Tibial nerve (tissue), 4 donors: ENCODE results near the gene CAV3. TPM values are rescaled to one million over a fixed set of nuclear protein-coding genes. Genes with fewer than 3 reads are reported as not detected.

Experiments used
- DNase-seq, 2 donors: peaks; one replicate each; pipeline ENCODE4 v3.0.0-alpha.2; 2019; ENCODE audit warnings: low spot score in 2 of 2
- H3K27ac ChIP-seq, 4 donors: fragments of 200-600 bp; sonication (generic) in 3 of 4; one replicate each; pipeline ENCODE4 v1.5.1; 2017 to 2019; ENCODE audit warnings: mild to moderate bottlenecking in 1 of 4
- H3K27me3 ChIP-seq, 2 donors: fragments of 200-600 bp; sonication (generic) in 1 of 2; one replicate each; pipeline versions ENCODE4 v1.5.1 to v1.6.0; 2017 to 2019
- H3K36me3 ChIP-seq, 3 donors: fragments of 200-600 bp; sonication (generic); one replicate each; pipeline ENCODE4 v1.5.1; 2018 to 2019
- H3K4me1 ChIP-seq, 4 donors: fragments of 200-600 bp; sonication (generic) in 3 of 4; one replicate each; pipeline ENCODE4 v1.5.1; 2017 to 2019
- H3K4me3 ChIP-seq, 4 donors: fragments of 200-600 bp; sonication (generic) in 3 of 4; one replicate each; pipeline ENCODE4 v1.5.1; 2017 to 2019; ENCODE audit warnings: mild to moderate bottlenecking in 1 of 4, moderate library complexity in 1 of 4
- H3K9me3 ChIP-seq, 4 donors: fragments of 200-600 bp; sonication (generic) in 3 of 4; one replicate each; pipeline ENCODE4 v1.5.1; 2017 to 2019
- CTCF ChIP-seq, 5 experiments: fragments of 200-600 bp in 3 of 5; fragments of 450-650 bp in 2 of 5; sonication (generic) in 3 of 5; IDR thresholded peaks; one replicate each; pipeline ENCODE4 v1.5.1; 2016 to 2019; ENCODE audit warnings: antibody characterized with exemption in 5 of 5, mild to moderate bottlenecking in 3 of 5, moderate library complexity in 2 of 5
- EP300 ChIP-seq, 2 donors: sonication (generic); formaldehyde crosslinking; IDR thresholded peaks; one replicate each; pipeline ENCODE4 v1.6.1; 2017; ENCODE audit warnings: antibody characterized with exemption in 2 of 2, mild to moderate bottlenecking in 1 of 2
- POLR2A ChIP-seq, 2 donors: fragments of 450-650 bp; IDR thresholded peaks; one replicate each; pipeline ENCODE4 v1.6.1; 2017; ENCODE audit warnings: antibody characterized with exemption in 2 of 2, mild to moderate bottlenecking in 2 of 2, moderate library complexity in 2 of 2
- WGBS, 2 donors: methylation state at CpG; one replicate each; pipeline ENCODE4 v1.1.5; 2018; 5-methylcytosine and 5-hydroxymethylcytosine counted together
- total RNA-seq, 4 donors: library from RNA; depleted of rRNA; stranded (reverse); fragments of >200 nt; gene quantifications; one replicate each; pipeline ENCODE4 v1.1.0, GENCODE V29; 2016

The CAV3 gene
- total RNA-seq, 4 donors from 2014 or later: 0.66 TPM; not detected in 3

GRCh38 chr3:8780279-8780678 is 46.7 kb downstream of the CAV3 start:
- Histone ChIP-seq H3K27ac (no peak overlapping the region), H3K36me3 (no peaks in the 10 kb centered on the region), H3K27me3 (no peaks in the 10 kb centered on the region), H3K4me1 (no peaks in the 10 kb centered on the region), H3K9me3 (no peaks in the 10 kb centered on the region), H3K4me3 (no peak overlapping the region)
- TF ChIP-seq CTCF (IDR thresholded peaks at IDR 0.05) (no peak), POLR2A (IDR thresholded peaks at IDR 0.05) (no peak), EP300 (IDR thresholded peaks at IDR 0.05) (no peak)
- DNase-seq: no peak

GRCh38 chr3:8784676-8785435 is 51.3 kb downstream of the CAV3 start:
- 88 to 92% methylated on average over 3 of the region's 3 CpGs for WGBS, 2 donors
- Histone ChIP-seq H3K27me3 (no peaks in the 10 kb centered on the region), H3K36me3 (no peaks in the 10 kb centered on the region), H3K4me1 (no peaks in the 10 kb centered on the region), H3K27ac (no peak overlapping the region), H3K4me3 (no peak overlapping the region), H3K9me3 (peaks cover 0 to 22% (median 0%) of the 10 kb centered on the region in 4 donors)
- TF ChIP-seq POLR2A (IDR thresholded peaks at IDR 0.05) (no peak), CTCF (IDR thresholded peaks at IDR 0.05) (no peak), EP300 (IDR thresholded peaks at IDR 0.05) (no peak)
- no peak for DNase-seq

GRCh38 chr3:8790529-8790928 is 56.9 kb downstream of the CAV3 start:
- Histone ChIP-seq H3K27ac (no peak overlapping the region), H3K4me3 (no peak overlapping the region), H3K36me3 (no peaks in the 10 kb centered on the region), H3K27me3 (no peaks in the 10 kb centered on the region), H3K4me1 (no peaks in the 10 kb centered on the region), H3K9me3 (peaks cover 0 to 34% (median 0%) of the 10 kb centered on the region in 4 donors)
- no peak for DNase-seq
- TF ChIP-seq POLR2A (IDR thresholded peaks at IDR 0.05) (no peak), CTCF (IDR thresholded peaks at IDR 0.05) (no peak), EP300 (IDR thresholded peaks at IDR 0.05) (no peak)
- WGBS, 2 donors: 75 to 83% methylated on average over 2 of the region's 2 CpGs

GRCh38 chr3:8793242-8793641 is 59.6 kb downstream of the CAV3 start:
- 82 to 91% methylated on average over 6 to 7 of the region's 7 CpGs for WGBS, 2 donors
- no peak for DNase-seq

More at GRCh38 chr3:8793242-8793641, 59.6 kb downstream of the CAV3 start:
- Histone ChIP-seq H3K36me3 (no peaks in the 10 kb centered on the region), H3K4me1 (no peaks in the 10 kb centered on the region), H3K27ac (no peak overlapping the region), H3K27me3 (no peaks in the 10 kb centered on the region), H3K9me3 (peaks cover 0 to 28% (median 0%) of the 10 kb centered on the region in 4 donors), H3K4me3 (no peak overlapping the region)
- TF ChIP-seq POLR2A (IDR thresholded peaks at IDR 0.05): no peak
- no peak for TF ChIP-seq EP300 (IDR thresholded peaks at IDR 0.05)
- no peak for TF ChIP-seq CTCF (IDR thresholded peaks at IDR 0.05)
